SH-SY5Y (cell line): ENCODE data around the gene ADGB.

ENCODE experiments used
- GATA2 ChIP-seq: IDR thresholded peaks from 2 replicates; pipeline ENCODE4 v1.6.1; 2011; ENCODE audit warnings: mild to moderate bottlenecking, low read depth, low read length
- GATA3 ChIP-seq: IDR thresholded peaks from 2 replicates; pipeline ENCODE4 v1.6.1; 2011; ENCODE audit warnings: low read depth, mild to moderate bottlenecking, low read length, moderate library complexity

GRCh38 chr6:146595972-146596731 lies 2.6 kb upstream of the ADGB start:
- TF ChIP-seq GATA3 (no peak), GATA2 (no peak)
